ENCODE results near the gene CACNA1S.

DNA sequence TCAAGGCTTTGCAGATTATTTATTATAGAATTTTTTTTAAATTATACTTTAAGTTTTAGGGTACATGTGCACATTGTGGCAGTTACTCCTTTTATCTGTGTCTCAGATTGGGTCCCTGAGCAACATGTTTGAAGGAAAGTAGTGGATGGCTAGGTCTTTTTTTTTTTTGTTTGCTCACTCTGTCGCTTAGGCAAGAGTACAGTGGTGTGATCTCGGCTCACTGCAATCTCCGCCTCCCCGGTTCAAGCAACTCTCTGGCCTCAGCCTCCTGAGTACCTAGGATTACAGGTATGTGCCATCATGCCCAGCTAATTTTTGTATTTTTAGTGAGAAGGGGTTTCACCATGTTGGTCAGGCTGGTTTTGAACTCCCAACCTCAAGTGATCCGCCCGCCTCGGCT is 49.1 kb downstream of the CACNA1S start:
- TF ChIP-seq, protein P1, sequence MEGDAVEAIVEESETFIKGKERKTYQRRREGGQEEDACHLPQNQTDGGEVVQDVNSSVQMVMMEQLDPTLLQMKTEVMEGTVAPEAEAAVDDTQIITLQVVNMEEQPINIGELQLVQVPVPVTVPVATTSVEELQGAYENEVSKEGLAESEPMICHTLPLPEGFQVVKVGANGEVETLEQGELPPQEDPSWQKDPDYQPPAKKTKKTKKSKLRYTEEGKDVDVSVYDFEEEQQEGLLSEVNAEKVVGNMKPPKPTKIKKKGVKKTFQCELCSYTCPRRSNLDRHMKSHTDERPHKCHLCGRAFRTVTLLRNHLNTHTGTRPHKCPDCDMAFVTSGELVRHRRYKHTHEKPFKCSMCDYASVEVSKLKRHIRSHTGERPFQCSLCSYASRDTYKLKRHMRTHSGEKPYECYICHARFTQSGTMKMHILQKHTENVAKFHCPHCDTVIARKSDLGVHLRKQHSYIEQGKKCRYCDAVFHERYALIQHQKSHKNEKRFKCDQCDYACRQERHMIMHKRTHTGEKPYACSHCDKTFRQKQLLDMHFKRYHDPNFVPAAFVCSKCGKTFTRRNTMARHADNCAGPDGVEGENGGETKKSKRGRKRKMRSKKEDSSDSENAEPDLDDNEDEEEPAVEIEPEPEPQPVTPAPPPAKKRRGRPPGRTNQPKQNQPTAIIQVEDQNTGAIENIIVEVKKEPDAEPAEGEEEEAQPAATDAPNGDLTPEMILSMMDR (IDR thresholded peaks at IDR 0.05), result no peak
- no peak for TF ChIP-seq ZFX (IDR thresholded peaks at IDR 0.05; ENCODE audit: borderline replicate concordance)
